Measurements from ENCODE around the gene TMEM140.

- no peak for TF ChIP-seq CTCF (IDR thresholded peaks at IDR 0.05)
- TF ChIP-seq POLR2A (IDR thresholded peaks at IDR 0.05), result no peak
Observed at GRCh38 chr7:135152442-135152841, 4.6 kb downstream of the TMEM140 start.
